ENCODE measurements around the gene GNB1L. TPM values are rescaled to one million over a fixed set of nuclear protein-coding genes. Genes with fewer than 3 reads are reported as not detected.
"Not testable (repeated sequence)": the region's sequence is repeated elsewhere in the genome, so short reads cannot be mapped to it uniquely, and the experiment has no call there.

The GNB1L gene
- total RNA-seq, 1 experiment from 2014 or later, result 10.3 TPM

GRCh38 chr22:19782533-19782932 is 72.1 kb downstream of the GNB1L start:
- TF ChIP-seq, protein P1, sequence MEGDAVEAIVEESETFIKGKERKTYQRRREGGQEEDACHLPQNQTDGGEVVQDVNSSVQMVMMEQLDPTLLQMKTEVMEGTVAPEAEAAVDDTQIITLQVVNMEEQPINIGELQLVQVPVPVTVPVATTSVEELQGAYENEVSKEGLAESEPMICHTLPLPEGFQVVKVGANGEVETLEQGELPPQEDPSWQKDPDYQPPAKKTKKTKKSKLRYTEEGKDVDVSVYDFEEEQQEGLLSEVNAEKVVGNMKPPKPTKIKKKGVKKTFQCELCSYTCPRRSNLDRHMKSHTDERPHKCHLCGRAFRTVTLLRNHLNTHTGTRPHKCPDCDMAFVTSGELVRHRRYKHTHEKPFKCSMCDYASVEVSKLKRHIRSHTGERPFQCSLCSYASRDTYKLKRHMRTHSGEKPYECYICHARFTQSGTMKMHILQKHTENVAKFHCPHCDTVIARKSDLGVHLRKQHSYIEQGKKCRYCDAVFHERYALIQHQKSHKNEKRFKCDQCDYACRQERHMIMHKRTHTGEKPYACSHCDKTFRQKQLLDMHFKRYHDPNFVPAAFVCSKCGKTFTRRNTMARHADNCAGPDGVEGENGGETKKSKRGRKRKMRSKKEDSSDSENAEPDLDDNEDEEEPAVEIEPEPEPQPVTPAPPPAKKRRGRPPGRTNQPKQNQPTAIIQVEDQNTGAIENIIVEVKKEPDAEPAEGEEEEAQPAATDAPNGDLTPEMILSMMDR (conservative IDR thresholded peaks at IDR 0.05), result no peak
- TF ChIP-seq EZH2 (IDR thresholded peaks at IDR 0.05; ENCODE audit: low read depth), result no peak
- Histone ChIP-seq H2AFZ (no peak overlapping the region), H3K4me3 (no peak overlapping the region), H3K79me2 (ENCODE audit: low read depth) (no peaks in the 10 kb centered on the region), H3K27me3 (ENCODE audit: insufficient read depth, low read depth) (no peaks in the 10 kb centered on the region), H3K9me2 (ENCODE audit: insufficient read depth) (no peaks in the 10 kb centered on the region), H3K27ac (no peak overlapping the region), H3K4me1 (replicated peaks; ENCODE audit: insufficient read depth) (no peaks in the 10 kb centered on the region), H3K36me3 (ENCODE audit: low read depth) (no peaks in the 10 kb centered on the region), H3K9me3 (ENCODE audit: insufficient read depth, low read depth) (no peaks in the 10 kb centered on the region), H4K20me1 (ENCODE audit: insufficient read depth) (no peaks in the 10 kb centered on the region), H3F3A (ENCODE audit: insufficient read depth, low read depth) (no peaks in the 10 kb centered on the region), H3K4me2 (no peak overlapping the region)
- BruUV-seq (replicated peaks), result no TSS peak
- no peak for DNase-seq
- CTCF ChIA-PET, result no interaction called here
- intact Hi-C loops (cut with micrococcal nuclease; ENCODE audit: unreplicated experiment), result no loop called here
- POLR2A ChIA-PET (ENCODE audit: unreplicated experiment), result no interaction called here

GRCh38 chr22:19779685-19780268 is 74.9 kb downstream of the GNB1L start:
- H2AFZ ChIP-seq, result no peak overlapping the region
- H3K4me1 ChIP-seq (replicated peaks; ENCODE audit: insufficient read depth), result no peaks in the 10 kb centered on the region
- ChIA-PET POLR2A (ENCODE audit: unreplicated experiment) (interaction anchor here (0.5 kb wide), 1 partner anchor 10 kb away, joined by 7 read pairs; no protein-coding TSS in a partner anchor), CTCF (no interaction called here)
- no peak overlapping the region for H3K4me3 ChIP-seq
- intact Hi-C loops (cut with micrococcal nuclease; ENCODE audit: unreplicated experiment), result no loop called here
- no peak overlapping the region for H3K4me2 ChIP-seq
- no peaks in the 10 kb centered on the region for H3K79me2 ChIP-seq (ENCODE audit: low read depth)
- H3K9me2 ChIP-seq (ENCODE audit: insufficient read depth), result no peaks in the 10 kb centered on the region
- no peak overlapping the region for H3K27ac ChIP-seq
- no peaks in the 10 kb centered on the region for H3K27me3 ChIP-seq (ENCODE audit: insufficient read depth, low read depth)
- no peaks in the 10 kb centered on the region for H3F3A ChIP-seq (ENCODE audit: insufficient read depth, low read depth)
- DNase-seq, result no peak
- H3K9me3 ChIP-seq (ENCODE audit: insufficient read depth, low read depth), result no peaks in the 10 kb centered on the region
- TF ChIP-seq, protein P1 (conservative IDR thresholded peaks at IDR 0.05), result no peak
- no peak for TF ChIP-seq EZH2 (IDR thresholded peaks at IDR 0.05; ENCODE audit: low read depth)
- no peaks in the 10 kb centered on the region for H3K36me3 ChIP-seq (ENCODE audit: low read depth)
- BruUV-seq (replicated peaks), result no TSS peak
- H4K20me1 ChIP-seq (ENCODE audit: insufficient read depth), result no peaks in the 10 kb centered on the region

- no peaks in the 10 kb centered on the region for H3K9me3 ChIP-seq (ENCODE audit: insufficient read depth, low read depth)
- H4K20me1 ChIP-seq (ENCODE audit: insufficient read depth), result no peaks in the 10 kb centered on the region
- no peaks in the 10 kb centered on the region for H3K4me1 ChIP-seq (replicated peaks; ENCODE audit: insufficient read depth)
- no TSS peak for BruUV-seq (replicated peaks)
- no peak for DNase-seq
- no peaks in the 10 kb centered on the region for H3K9me2 ChIP-seq (ENCODE audit: insufficient read depth)
- no peaks in the 10 kb centered on the region for H3K79me2 ChIP-seq (ENCODE audit: low read depth)
- H3F3A ChIP-seq (ENCODE audit: insufficient read depth, low read depth), result no peaks in the 10 kb centered on the region
- H3K4me2 ChIP-seq, result no peak overlapping the region
- H3K27me3 ChIP-seq (ENCODE audit: insufficient read depth, low read depth), result no peaks in the 10 kb centered on the region
- POLR2A ChIA-PET (ENCODE audit: unreplicated experiment), result no interaction called here
- intact Hi-C loops (cut with micrococcal nuclease; ENCODE audit: unreplicated experiment), result no loop called here
- H2AFZ ChIP-seq, result no peak overlapping the region
- H3K36me3 ChIP-seq (ENCODE audit: low read depth), result no peaks in the 10 kb centered on the region
- H3K27ac ChIP-seq, result no peak overlapping the region
- TF ChIP-seq, protein P1 (conservative IDR thresholded peaks at IDR 0.05), result no peak
- no peak for TF ChIP-seq EZH2 (IDR thresholded peaks at IDR 0.05; ENCODE audit: low read depth)
- CTCF ChIA-PET, result no interaction called here
- no peak overlapping the region for H3K4me3 ChIP-seq
Measured at GRCh38 chr22:19779011-19779421, 75.7 kb downstream of the GNB1L start.

DNA sequence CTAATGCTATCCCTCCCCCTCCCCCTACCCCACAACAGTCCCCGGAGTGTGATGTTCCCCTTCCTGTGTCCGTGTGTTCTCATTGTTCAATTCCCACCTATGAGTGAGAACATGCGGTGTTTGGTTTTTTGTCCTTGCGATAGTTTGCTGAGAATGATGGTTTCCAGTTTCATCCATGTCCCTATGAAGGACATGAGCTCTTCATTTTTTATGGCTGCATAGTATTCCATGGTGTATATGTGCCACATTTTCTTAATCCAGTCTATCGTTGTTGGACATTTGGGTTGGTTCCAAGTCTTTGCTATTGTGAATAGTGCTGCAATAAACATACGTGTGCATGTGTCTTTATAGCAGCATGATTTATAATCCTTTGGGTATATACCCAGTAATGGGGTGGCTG is 77.5 kb downstream of the GNB1L start:
- BruUV-seq (replicated peaks); CTCF ChIA-PET; H3K36me3 ChIP-seq (ENCODE audit: low read depth); H4K20me1 ChIP-seq (ENCODE audit: insufficient read depth); POLR2A ChIA-PET (ENCODE audit: unreplicated experiment); DNase-seq; H3F3A ChIP-seq (ENCODE audit: insufficient read depth, low read depth); H3K4me1 ChIP-seq (replicated peaks; ENCODE audit: insufficient read depth); H2AFZ ChIP-seq; intact Hi-C loops (cut with micrococcal nuclease; ENCODE audit: unreplicated experiment); H3K27me3 ChIP-seq (ENCODE audit: insufficient read depth, low read depth); H3K9me2 ChIP-seq (ENCODE audit: insufficient read depth); H3K4me2 ChIP-seq; H3K4me3 ChIP-seq; H3K9me3 ChIP-seq (ENCODE audit: insufficient read depth, low read depth); H3K79me2 ChIP-seq (ENCODE audit: low read depth); H3K27ac ChIP-seq: not testable (repeated sequence)
